Lung (tissue), 12 donors: Measurements from ENCODE around the gene ABHD10. TPM values are rescaled to one million over a fixed set of nuclear protein-coding genes. Genes with fewer than 3 reads are reported as not detected.
"Not testable (repeated sequence)": the region's sequence is repeated elsewhere in the genome, so short reads cannot be mapped to it uniquely, and the experiment has no call there.

Source experiments
- ATAC-seq: fragments of 200-7000 bp; cut with Tn5 transposase; one replicate; pipeline ENCODE4 v1.9.1; 2020; ENCODE audit warnings: moderate number of reproducible peaks; ENCODE audit not compliant: insufficient read depth, low FRiP score
- DNase-seq, 3 donors: peaks; one replicate each; pipeline ENCODE4 v3.0.0-alpha.2; 2013 to 2017
- H3K27ac ChIP-seq, 2 donors: one replicate each; pipeline ENCODE4 v1.5.1; 2013; ENCODE audit warnings: mild to moderate bottlenecking in 2 of 2, moderate library complexity in 2 of 2, control low read depth in 1 of 2, inconsistent platforms in 1 of 2, low read depth in 1 of 2, low read length in 1 of 2
- H3K27me3 ChIP-seq, 3 donors: one replicate each; pipeline ENCODE4 v1.5.1; 2013; ENCODE audit warnings: low read length in 2 of 3; ENCODE audit not compliant: control insufficient read depth in 3 of 3, insufficient read depth in 3 of 3
- H3K36me3 ChIP-seq, 4 donors: one replicate each; pipeline ENCODE4 v1.5.1; 2013; ENCODE audit warnings: low read length in 4 of 4, mild to moderate bottlenecking in 1 of 4, moderate library complexity in 1 of 4; ENCODE audit not compliant: control insufficient read depth in 4 of 4, insufficient read depth in 4 of 4
- H3K4me1 ChIP-seq, 5 donors: one replicate each; pipeline ENCODE4 v1.5.1; 2013; ENCODE audit warnings: low read length in 5 of 5, mild to moderate bottlenecking in 2 of 5, moderate library complexity in 1 of 5; ENCODE audit not compliant: control insufficient read depth in 5 of 5, insufficient read depth in 5 of 5
- H3K4me3 ChIP-seq: one replicate; pipeline ENCODE4 v1.5.1; 2013; ENCODE audit warnings: mild to moderate bottlenecking, control low read depth, moderate library complexity
- H3K9ac ChIP-seq, 2 donors: one replicate each; pipeline ENCODE4 v1.5.1; 2013; ENCODE audit warnings: low read length in 2 of 2, control low read depth in 1 of 2; ENCODE audit not compliant: insufficient read depth in 1 of 2
- H3K9me3 ChIP-seq, 4 donors: one replicate each; pipeline ENCODE4 v1.5.1; 2013; ENCODE audit warnings: low read length in 3 of 4, mild to moderate bottlenecking in 1 of 4, moderate library complexity in 1 of 4; ENCODE audit not compliant: control insufficient read depth in 4 of 4, insufficient read depth in 3 of 4
- WGBS, 2 donors: extraction: QIAGEN DNeasy Blood & Tissue Kit; methylation state at CpG; one replicate each; pipeline ENCODE4 v1.1.7; 2013; 5-methylcytosine and 5-hydroxymethylcytosine counted together
- polyA plus RNA-seq, 2 donors: library from polyadenylated mRNA; stranded (reverse); fragments of 200-250 nt; gene quantifications; one replicate each; pipeline ENCODE4 v1.2.1, GENCODE V29; 2013
- total RNA-seq, 2 donors: library from RNA; depleted of rRNA in 1 of 2; stranded (reverse); fragments of >200 nt in 1 of 2; gene quantifications; one replicate each; pipeline ENCODE4 v1.2.1, GENCODE V29; 2014 to 2021
- TF ChIP-seq, protein P1 (sequence below): IDR thresholded peaks from 2 replicates; pipeline ENCODE4 v1.5.1; 2012; ENCODE audit warnings: mild to moderate bottlenecking; ENCODE audit errors: control extremely low read depth, extremely low read depth
- donor health status: control.
- donor health status: control.
- donor health status: Bipolar disorder and iron deficiency.
- donor health status: healthy.
- donor health status: DM: yes; HTN: yes; CAD: no.

Gene ABHD10
- total and polyA plus RNA-seq, 4 donors, result 10.6 to 52.1 (median 23.0) TPM

DNA sequence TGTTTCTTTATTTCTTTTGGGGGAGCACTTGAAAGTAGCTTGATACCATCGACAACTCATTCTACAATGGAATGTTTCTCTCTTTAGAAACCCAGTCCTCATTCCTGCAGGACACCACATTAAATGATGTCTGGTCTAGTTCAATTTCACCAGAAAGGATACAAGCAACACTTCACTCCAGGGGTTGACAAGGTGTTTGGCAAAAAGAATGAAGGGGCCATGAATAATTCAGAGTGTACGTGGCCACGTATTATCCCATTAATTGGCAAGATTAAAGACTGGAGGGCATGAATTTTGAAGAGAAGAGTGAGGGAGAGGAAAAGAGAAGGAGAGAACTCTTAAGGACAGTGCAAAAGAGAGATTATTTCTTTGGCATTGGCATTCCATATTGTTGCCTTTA is 56.4 kb downstream of the ABHD10 start:
- H3K27ac ChIP-seq, result no peak overlapping the region
- TF ChIP-seq, protein P1, sequence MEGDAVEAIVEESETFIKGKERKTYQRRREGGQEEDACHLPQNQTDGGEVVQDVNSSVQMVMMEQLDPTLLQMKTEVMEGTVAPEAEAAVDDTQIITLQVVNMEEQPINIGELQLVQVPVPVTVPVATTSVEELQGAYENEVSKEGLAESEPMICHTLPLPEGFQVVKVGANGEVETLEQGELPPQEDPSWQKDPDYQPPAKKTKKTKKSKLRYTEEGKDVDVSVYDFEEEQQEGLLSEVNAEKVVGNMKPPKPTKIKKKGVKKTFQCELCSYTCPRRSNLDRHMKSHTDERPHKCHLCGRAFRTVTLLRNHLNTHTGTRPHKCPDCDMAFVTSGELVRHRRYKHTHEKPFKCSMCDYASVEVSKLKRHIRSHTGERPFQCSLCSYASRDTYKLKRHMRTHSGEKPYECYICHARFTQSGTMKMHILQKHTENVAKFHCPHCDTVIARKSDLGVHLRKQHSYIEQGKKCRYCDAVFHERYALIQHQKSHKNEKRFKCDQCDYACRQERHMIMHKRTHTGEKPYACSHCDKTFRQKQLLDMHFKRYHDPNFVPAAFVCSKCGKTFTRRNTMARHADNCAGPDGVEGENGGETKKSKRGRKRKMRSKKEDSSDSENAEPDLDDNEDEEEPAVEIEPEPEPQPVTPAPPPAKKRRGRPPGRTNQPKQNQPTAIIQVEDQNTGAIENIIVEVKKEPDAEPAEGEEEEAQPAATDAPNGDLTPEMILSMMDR, result no peak
- no peak overlapping the region for H3K4me3 ChIP-seq
- no peak for DNase-seq
- H3K27me3 ChIP-seq, result no peaks in the 10 kb centered on the region
- H3K9me3 ChIP-seq, result no peaks in the 10 kb centered on the region
- no peaks in the 10 kb centered on the region for H3K36me3 ChIP-seq
- H3K4me1 ChIP-seq, result no peaks in the 10 kb centered on the region
- WGBS, 2 donors, result 80 to 90% methylated on average over 3 of the region's 3 CpGs
- no peak for ATAC-seq
- H3K9ac ChIP-seq, result no peak overlapping the region

DNA sequence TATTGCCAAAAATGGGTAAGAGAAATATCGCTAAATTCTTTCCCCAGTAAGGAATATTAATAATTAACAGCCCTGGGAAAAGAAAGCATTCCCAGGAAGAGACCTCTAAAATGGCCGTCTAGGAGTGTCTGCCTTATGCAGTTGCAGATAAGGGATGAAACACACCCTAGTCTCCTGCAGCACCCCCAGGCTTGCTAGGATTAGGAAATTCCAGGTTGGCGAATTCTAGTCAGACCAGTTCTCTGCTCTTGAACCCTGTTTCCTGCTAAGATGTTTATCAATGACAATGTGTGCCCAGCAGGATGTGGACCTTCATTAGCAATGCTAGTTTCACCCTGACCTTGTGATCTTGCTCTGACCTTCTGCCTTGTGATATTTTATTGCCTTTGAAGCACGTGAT is 58.4 kb downstream of the ABHD10 start:
- DNase-seq, H3K36me3 ChIP-seq, H3K4me1 ChIP-seq, ATAC-seq, H3K27me3 ChIP-seq, H3K9me3 ChIP-seq, H3K27ac ChIP-seq, H3K9ac ChIP-seq, H3K4me3 ChIP-seq: not testable (repeated sequence)
- 58 to 74% methylated on average over 4 of the region's 4 CpGs for whole genome bisulfite sequencing, 2 donors

DNA sequence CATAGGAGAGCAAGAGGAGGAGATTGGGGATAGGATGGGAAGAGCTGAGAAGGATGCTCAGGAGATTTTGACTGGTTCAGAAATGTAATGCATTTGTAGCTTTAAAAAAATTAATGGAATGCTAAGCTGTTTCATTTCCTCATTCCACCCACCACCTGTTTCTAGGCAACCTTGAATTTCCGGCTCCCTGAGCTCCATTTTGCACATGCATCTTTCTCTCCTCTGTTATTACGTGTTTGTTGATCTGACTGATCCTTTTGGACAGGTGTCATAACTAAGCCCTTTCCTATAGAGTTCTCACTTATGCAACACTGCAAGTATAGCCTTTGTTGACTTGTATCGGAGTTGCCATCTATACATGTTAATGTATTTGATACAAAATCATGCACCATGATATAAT is 60.0 kb downstream of the ABHD10 start:
- peak in 2 of 3 donors; percentile 21 to 33 for DNase-seq
- ATAC-seq, result no peak

DNA sequence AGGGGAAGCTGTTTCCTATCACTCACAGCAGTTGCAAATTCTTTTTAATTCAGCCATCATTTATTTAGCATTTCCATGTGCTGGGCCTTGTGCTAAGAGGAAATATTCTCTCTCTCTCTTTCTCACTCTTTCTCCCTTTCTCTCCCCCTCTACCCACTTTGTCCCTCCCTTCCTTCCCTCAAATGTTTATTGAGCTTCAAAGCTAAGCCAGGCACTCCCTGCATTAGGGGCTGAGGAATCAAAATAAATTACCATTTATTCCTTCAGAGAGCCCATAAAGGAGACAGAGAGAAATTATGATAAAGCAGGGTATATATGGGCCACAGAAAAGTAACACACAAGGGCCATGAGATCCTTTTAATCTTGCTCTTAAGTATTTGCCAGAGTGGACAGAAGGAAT is 62.5 kb downstream of the ABHD10 start:
- Histone ChIP-seq H3K9ac (no peak overlapping the region), H3K4me1 (no peaks in the 10 kb centered on the region), H3K36me3 (no peaks in the 10 kb centered on the region), H3K4me3 (no peak overlapping the region), H3K27me3 (no peaks in the 10 kb centered on the region), H3K9me3 (no peaks in the 10 kb centered on the region), H3K27ac (no peak overlapping the region)
- TF ChIP-seq, protein P1, result no peak
- ATAC-seq (no peak), DNase-seq (no peak)

More for the DNA sequence above, 60.0 kb downstream of the ABHD10 start:
- Histone ChIP-seq H3K4me3 (no peak overlapping the region), H3K4me1 (no peaks in the 10 kb centered on the region), H3K36me3 (no peaks in the 10 kb centered on the region), H3K27ac (no peak overlapping the region), H3K27me3 (no peaks in the 10 kb centered on the region), H3K9me3 (no peaks in the 10 kb centered on the region), H3K9ac (no peak overlapping the region)
- 68 to 85% methylated on average over 3 of the region's 3 CpGs for WGBS, 2 donors
- TF ChIP-seq, protein P1, result no peak
